ENCODE measurements around the gene SAMMSON. TPM values are rescaled to one million over a fixed set of nuclear protein-coding genes. Genes with fewer than 3 reads are reported as not detected.

SAMMSON gene
- total and polyA plus RNA-seq, 10 of the 15 experiments (the other 5 are each of a cell fraction or from before 2014, with no cell fraction given): not detected

GRCh38 chr3:70020906-70021660, 21.6 kb downstream of the SAMMSON start:
- Histone ChIP-seq H3K27me3 (replicated peaks in 1 of 2; ENCODE audit: control insufficient read depth in 2 of 2, insufficient read depth in 2 of 2, low read length in 1 of 2) (no peaks in the 10 kb centered on the region), H2AFZ (ENCODE audit: control insufficient read depth, low read depth, low read length) (no peak overlapping the region), H3K36me3 (ENCODE audit: control insufficient read depth in 2 of 2, insufficient read depth in 2 of 2, low read length in 1 of 2) (no peaks in the 10 kb centered on the region), H3K4me1 (ENCODE audit: control insufficient read depth, insufficient read depth, low read length) (no peaks in the 10 kb centered on the region), H4K20me1 (ENCODE audit: control insufficient read depth, insufficient read depth) (no peaks in the 10 kb centered on the region), H3K9me3 (replicated peaks; ENCODE audit: control insufficient read depth, insufficient read depth, low read length) (no peaks in the 10 kb centered on the region), H3K79me2 (ENCODE audit: control insufficient read depth, insufficient read depth, low read length) (no peaks in the 10 kb centered on the region), H3K4me2 (ENCODE audit: control insufficient read depth, insufficient read depth) (no peak overlapping the region), H3K4me3 (no peak overlapping the region), H3K9ac (ENCODE audit: control insufficient read depth, insufficient read depth, low read length) (no peak overlapping the region), H3K27ac (ENCODE audit: control insufficient read depth, insufficient read depth) (no peak overlapping the region)
- ChIA-PET RAD21 (ENCODE audit: unreplicated experiment) (no interaction called here), CTCF (no interaction called here), SMC1A (ENCODE audit: uncharacterized antibody, unreplicated experiment) (no interaction called here), POLR2A (no interaction called here)
- WGBS (ENCODE audit: insufficient coverage, insufficient replicate concordance, low lambda C conversion rate, missing lambda C conversion rate): 13% methylated on average over 3 of the region's 3 CpGs
- ATAC-seq (no peak), DNase-seq (ENCODE audit: low read depth, low spot score) (no peak), FAIRE-seq (no peak)
- no peak for TF ChIP-seq HDAC6 (IDR thresholded peaks at IDR 0.05; ENCODE audit: unreplicated experiment)
- 0 out of 2 replicates have a peak, but pooled peaks have one; percentile 32 for TF ChIP-seq SPI1 (IDR thresholded peaks at IDR 0.05; ENCODE audit: borderline replicate concordance, insufficient read depth, low read depth, low read length)
- intact Hi-C loops (cut with micrococcal nuclease; ENCODE audit: unreplicated experiment): no loop called here
- no TSS peak for BruUV-seq (replicated peaks)
- in situ Hi-C loops (cut with MboI): no loop called here

- POLR2A ChIA-PET: no interaction called here
- Histone ChIP-seq H2AFZ (ENCODE audit: control insufficient read depth, low read depth, low read length) (no peak overlapping the region), H3K4me2 (ENCODE audit: control insufficient read depth, insufficient read depth) (no peak overlapping the region), H3K27me3 (replicated peaks in 1 of 2; ENCODE audit: control insufficient read depth in 2 of 2, insufficient read depth in 2 of 2, low read length in 1 of 2) (no peaks in the 10 kb centered on the region; a peak in 1 of 4 replicates), H3K36me3 (ENCODE audit: control insufficient read depth in 2 of 2, insufficient read depth in 2 of 2, low read length in 1 of 2) (no peaks in the 10 kb centered on the region), H3K4me1 (ENCODE audit: control insufficient read depth, insufficient read depth, low read length) (no peaks in the 10 kb centered on the region), H4K20me1 (ENCODE audit: control insufficient read depth, insufficient read depth) (no peaks in the 10 kb centered on the region), H3K4me3 (no peak overlapping the region), H3K27ac (ENCODE audit: control insufficient read depth, insufficient read depth) (no peak overlapping the region), H3K9me3 (replicated peaks; ENCODE audit: control insufficient read depth, insufficient read depth, low read length) (no peaks in the 10 kb centered on the region), H3K9ac (ENCODE audit: control insufficient read depth, insufficient read depth, low read length) (no peak overlapping the region), H3K79me2 (ENCODE audit: control insufficient read depth, insufficient read depth, low read length) (no peaks in the 10 kb centered on the region)
- TF ChIP-seq ZNF217 (IDR thresholded peaks at IDR 0.05) (no peak), RCOR1 (conservative IDR thresholded peaks at IDR 0.05; ENCODE audit: low read depth, low read length) (no peak), KAT2A (conservative IDR thresholded peaks at IDR 0.05; ENCODE audit: control insufficient read depth, low read depth, low read length) (no peak), CHD4 (IDR thresholded peaks at IDR 0.05) (no peak), YBX1 (IDR thresholded peaks at IDR 0.05) (no peak), ZBED1 (IDR thresholded peaks at IDR 0.05; ENCODE audit: borderline replicate concordance) (no peak), POU2F2 (IDR thresholded peaks at IDR 0.05; ENCODE audit: borderline replicate concordance, low read depth, low read length) (no peak)
- no peak for ATAC-seq
- SMC1A ChIA-PET (ENCODE audit: uncharacterized antibody, unreplicated experiment): no interaction called here
- BruUV-seq (replicated peaks): no TSS peak
- RAD21 ChIA-PET (ENCODE audit: unreplicated experiment): no interaction called here
- no peak for DNase-seq (ENCODE audit: low read depth, low spot score)
- FAIRE-seq: no peak
- in situ Hi-C loops (cut with MboI): no loop called here
- intact Hi-C loops (cut with micrococcal nuclease; ENCODE audit: unreplicated experiment): no loop called here
- CTCF ChIA-PET: no interaction called here
Measured at GRCh38 chr3:70028361-70028760, 28.8 kb downstream of the SAMMSON start.

Data from GM12878 (cell line).